GM20431 (cell line): ENCODE measurements around the gene LGALS12.

ENCODE experiments used
- in situ Hi-C: fragments of 300-500 bp; cut with MseI, MboI; formaldehyde crosslinking; loops from one replicate; pipeline ENCODE4 v1.15.0; 2020; ENCODE audit warnings: low sequenced_read_pairs; ENCODE audit not compliant: unreplicated experiment

Gene LGALS12, protein sequence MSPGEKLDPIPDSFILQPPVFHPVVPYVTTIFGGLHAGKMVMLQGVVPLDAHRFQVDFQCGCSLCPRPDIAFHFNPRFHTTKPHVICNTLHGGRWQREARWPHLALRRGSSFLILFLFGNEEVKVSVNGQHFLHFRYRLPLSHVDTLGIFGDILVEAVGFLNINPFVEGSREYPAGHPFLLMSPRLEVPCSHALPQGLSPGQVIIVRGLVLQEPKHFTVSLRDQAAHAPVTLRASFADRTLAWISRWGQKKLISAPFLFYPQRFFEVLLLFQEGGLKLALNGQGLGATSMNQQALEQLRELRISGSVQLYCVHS

DNA sequence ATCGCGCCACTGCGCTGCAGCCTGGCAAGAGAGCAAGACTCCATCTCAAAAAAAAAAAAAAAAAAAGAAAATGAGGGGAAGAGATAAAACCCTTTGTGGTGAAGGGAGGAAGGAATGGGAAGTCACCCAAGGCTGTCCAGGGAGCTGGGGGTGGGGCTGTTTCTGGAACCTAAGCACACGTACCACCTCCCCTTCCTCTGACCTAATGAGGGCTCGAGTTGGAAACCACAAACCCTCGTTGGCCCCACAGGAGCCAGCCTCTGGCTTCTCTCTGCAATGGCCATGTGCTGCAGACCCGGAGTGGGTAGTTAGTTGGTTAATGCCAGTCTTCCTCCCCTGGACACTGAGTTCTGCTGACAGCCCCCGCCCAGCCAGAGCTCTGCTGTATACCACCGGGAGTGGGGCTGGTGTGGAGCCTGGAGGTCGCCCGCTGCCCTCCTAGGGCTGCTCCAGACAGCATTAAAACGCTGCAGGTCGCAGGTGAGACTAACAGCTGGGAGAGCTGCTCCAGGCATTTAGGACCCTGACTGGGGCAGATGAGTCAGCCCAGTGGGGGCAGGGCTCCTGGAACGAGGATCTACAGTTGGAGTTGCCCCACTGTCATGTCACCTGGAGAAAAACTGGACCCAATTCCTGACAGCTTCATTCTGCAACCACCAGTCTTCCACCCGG, at the start of gene LGALS12:
LGALS12 (plus strand) TSS at position 228 of the 672 bp plus-strand sequence; CDS start at position 603, 375 bp downstream.
- in situ Hi-C loops, result no loop called here

DNA sequence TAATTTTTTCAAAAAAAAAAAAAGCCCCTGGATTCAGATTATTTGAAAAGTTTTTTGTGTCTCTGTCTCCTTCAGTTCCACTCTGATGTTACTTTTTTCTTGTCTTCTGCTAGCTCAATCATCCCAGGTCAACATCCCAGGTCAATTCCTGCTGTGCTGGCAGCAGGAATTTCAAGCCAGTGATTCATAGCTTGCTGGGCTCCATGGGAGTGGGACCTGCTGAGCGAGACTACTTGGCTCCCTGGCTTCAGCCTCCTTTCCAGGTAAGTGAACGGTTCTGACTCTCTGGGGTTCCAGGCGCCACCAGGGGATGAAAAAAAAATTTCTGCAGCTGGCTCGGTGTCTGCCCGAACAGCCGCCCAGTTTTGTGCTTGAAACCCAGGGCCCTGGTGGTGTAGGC, 46.3 kb upstream of the LGALS12 start:
- in situ Hi-C loops, result no loop called here

DNA sequence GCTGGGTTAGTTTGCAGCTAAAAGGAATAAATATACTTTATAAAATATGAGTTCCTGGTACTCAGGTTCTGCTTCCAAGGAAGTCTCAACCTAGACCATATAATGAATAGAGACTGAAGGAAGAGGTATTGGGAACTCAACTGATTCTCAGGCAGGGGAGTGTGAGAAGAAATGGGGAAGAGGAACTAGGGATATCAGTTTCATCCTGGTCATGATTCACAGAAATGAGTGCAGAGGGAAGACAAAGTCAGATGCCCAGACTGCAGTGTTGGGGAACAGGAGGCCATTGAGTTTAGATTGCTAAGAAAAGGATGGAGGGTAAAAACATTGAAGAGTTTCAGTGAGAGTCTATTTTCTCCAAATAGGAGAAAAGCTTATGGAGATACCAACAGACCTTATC, 43.7 kb upstream of the LGALS12 start:
- in situ Hi-C loops, result no loop called here

DNA sequence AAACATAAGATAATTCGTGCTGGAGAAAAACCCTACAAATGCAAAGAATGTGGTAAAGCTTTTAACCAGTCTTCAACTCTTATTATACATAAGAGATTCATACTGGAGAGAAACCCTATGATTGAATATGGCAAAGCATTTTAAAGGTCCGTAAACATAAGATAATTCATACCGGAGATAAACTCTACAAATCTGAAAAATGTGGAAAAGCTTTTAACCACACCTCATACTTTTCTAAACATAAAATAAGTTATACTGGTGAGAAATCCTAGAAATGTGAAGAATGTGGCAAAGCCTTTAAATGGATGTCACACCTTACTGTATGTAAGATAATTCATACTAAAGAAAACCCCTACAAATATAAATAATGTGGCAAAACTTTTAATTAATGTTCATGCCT, 35.6 kb upstream of the LGALS12 start:
- in situ Hi-C loops, result loop anchor here (10.0 kb wide), 1 partner anchor 164 kb away; no protein-coding TSS in a partner anchor

DNA sequence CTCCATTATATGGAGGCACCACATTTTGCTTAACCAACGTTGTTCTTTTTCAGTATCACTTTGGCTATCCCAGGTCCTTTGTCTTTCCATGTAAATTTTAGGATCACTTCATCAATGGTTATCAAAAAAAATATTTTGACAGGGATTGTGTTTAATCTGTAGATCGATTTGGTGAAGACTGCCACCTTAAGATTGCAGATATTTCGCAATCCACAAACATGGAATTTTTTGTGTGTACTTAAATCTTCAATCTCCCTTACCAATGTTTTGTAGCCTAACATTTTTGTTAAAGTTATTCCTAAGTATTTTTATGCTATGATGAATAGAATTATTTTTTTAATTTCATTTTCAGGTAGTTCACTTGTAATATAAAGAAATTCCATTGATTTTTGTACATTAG, 33.5 kb upstream of the LGALS12 start:
- in situ Hi-C loops, result loop anchor here (10.0 kb wide), 1 partner anchor 162 kb away; no protein-coding TSS in a partner anchor

DNA sequence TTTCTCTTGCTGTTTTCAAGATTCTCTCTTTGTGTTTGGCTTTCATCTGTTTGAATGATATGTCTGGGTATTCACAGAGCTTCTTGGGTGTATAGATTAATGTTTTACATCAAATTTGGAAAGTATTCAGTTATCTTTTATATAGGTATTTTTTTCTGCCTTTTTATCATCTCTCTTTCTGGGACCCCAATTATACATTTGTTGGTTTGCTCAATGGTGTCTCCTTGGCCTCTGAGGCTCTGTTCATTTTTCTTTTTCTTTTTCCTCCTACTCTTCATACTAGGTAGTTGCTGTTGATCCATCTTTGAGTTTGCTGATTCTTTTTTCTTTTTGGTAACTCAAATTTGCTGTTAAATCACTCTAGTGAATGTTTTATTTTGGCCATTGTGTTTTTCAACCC, 29.3 kb upstream of the LGALS12 start:
- in situ Hi-C loops, result loop anchor here (10.0 kb wide), 1 partner anchor 158 kb away; no protein-coding TSS in a partner anchor

DNA sequence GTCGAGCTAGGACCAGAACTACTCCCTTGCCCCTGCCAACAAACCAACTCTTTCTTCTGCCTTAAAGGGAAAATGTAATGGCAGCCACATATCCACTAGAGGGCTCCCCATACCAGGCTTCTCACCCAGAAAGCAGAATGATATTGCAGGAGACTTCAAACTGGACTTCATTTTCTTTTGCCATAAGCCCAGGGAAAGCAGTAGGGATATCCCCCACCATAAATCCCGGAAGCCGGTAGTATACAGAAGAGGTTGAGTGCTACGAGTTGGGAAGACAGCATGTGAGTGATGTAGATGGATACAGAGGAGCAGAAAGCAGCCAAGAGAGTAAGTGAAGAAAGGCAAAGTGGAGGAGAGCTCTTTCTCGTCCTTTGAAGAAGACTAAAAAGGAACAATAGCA, 27.0 kb upstream of the LGALS12 start:
- in situ Hi-C loops, result loop anchor here (10.0 kb wide), 1 partner anchor 156 kb away; no protein-coding TSS in a partner anchor

DNA sequence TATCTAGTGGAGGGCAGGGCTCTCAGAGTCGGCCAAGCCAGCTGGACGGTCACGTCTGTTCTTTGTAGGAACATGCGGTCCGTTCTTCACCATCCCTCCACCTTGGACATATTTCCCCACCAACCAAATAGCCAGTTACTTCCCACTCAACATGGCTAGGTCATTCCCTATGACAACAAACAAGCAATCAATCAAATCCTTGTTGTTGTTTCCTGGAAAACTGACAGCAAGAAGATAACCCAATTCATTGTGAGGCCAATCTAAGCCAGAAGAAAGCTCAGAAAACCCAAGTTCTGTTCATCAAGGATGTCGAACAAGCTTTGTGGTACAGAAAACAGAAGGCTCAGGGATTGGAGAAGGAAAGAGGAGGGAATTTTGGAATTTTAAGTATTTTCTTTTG, 25.8 kb upstream of the LGALS12 start:
- in situ Hi-C loops, result no loop called here

DNA sequence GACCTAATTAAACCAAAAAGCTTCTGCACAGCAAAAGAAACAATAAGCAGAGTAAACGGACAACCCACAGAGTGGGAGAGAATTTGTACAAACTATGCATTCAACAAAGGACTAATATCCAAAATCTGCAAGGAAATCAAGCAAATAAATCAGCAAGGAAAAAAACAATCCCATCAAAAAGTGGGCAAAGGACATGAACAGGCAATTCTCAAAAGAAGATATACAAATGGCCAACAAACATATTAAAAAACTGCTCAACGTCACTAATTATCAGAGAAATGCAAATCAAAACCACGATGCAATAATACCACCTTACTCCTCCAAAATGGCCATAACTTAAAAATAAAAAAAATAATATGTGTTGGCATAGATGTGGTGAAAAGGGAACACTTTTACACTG, 20.1 kb upstream of the LGALS12 start:
- in situ Hi-C loops, result no loop called here

DNA sequence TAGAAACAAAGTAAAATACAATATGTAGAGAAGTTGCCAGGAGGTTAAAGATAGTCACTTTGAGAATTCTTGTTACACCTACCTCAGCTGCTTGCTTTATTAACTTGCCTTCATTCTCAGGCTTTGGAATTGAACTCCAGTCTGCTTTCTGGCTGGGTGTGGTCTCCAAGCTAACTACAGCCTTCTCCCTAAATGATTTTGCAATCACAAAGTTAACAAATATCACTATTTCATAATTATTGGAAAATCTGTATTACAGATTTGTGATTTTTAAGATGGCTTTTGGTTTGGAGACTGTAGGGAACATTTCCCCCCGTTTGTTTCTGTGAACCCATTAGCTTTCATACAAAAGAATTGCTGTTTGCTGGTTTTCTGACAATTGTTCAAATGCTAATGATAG, 17.1 kb upstream of the LGALS12 start:
- in situ Hi-C loops, result no loop called here

DNA sequence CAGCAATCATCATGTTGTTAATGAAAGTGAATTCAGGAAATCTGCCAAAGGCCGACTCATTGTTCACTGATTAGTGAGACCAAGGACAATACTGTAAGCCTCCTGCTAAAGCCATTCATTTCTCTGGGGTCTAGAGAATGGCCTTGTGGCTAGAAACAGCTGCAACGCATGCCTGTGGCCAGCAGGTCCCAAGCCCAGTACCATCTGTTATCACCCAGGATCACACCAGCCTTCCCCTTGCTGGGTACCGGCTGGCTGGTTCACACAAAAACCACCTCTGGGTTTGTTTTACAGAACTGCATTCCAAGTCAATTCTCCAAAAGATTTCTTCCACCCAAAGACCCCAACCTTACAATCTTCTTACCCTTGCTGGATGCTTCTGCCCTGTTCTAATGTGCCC, 16.0 kb upstream of the LGALS12 start:
- in situ Hi-C loops, result no loop called here

DNA sequence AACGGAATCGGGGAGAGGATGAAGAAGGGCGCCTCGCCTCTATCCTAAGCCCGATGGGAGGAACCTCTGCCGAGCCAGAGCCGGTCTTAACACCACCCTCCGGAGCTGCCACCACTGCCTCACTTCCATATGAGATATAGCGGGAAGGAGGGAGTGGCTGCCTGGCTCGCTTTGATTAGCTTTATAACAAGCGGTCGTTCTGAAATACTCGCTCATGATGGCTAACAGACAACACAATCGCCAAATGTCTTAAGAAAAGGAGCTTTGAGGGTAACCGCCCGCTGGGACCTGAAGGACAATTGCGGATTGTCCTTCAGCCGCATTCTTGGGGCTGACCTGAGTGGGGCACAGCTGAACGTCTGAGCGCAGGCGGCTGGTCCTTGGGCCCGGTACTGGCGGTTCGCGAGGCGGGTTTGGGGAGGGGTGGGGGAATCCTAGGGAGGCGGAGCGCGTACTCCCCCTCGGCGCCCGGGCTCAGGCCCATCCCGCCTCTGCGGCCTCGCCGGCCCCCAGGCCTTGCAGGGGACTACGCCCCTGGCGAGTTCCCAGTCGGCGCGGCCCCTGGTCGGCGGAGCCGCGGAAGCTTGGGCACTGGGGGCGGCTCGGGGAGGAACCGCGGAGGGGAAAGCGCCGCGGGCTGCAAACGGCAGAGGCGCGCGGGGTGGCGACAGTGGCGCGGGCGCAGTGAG, 15.2 kb upstream of the LGALS12 start, which contains the start of gene PLAAT5:
PLAAT5 (minus strand) TSS at position 617 of the 689 bp plus-strand sequence; CDS start at position 484, 133 bp downstream.
- in situ Hi-C loops, result no loop called here

DNA sequence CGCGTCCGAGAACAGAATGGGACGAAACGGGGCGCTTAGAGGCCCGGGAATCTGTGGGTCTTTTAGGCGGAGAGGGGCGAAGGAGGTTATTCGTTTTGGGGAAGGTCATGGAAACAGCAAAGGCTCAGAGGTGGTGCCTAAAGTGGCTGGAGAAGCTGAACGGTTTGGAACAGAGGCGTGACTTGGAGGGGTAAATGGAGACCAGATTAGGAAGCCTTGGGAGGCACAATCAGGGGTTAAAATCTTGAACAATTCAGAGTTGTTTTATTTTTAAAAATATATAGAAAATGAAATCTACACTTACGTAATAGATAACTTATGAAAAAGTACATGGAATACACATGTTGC, 14.7 kb upstream of the LGALS12 start:
- in situ Hi-C loops, result no loop called here

DNA sequence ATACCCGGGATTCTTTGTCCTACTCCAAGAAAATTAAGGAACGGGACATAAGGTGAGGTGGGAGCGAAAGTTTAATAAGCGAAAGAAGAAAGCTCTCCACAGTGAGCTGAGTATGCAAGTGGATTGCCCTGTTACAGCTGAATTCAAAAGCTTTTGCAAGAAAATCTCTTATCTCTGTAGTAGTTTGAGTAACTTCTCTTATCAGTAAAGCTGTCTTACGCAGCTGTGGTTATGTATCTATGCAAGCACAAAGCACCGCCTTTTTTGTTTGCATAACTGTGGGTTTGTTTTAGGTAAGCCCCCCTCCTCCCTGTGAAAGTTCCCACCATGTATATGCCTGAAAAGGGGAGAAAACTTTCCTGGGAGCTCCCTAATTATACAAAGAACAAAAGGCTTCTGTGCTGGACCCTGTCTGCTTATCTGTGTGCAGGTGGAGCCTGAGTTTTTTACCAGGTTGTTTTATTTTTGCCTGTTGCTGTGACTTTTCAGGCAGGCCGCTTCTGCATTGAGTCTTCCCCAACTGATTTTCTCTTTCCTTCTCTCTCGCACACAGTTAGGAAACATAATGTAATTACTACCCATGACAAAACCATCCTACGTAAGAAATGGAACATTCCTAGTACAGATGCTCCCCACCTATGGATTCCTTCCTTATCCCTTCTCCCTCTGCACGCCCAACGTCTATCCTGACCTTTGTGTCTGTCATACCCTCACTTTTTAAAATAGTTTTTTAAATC, 14.1 kb upstream of the LGALS12 start:
- in situ Hi-C loops, result no loop called here

DNA sequence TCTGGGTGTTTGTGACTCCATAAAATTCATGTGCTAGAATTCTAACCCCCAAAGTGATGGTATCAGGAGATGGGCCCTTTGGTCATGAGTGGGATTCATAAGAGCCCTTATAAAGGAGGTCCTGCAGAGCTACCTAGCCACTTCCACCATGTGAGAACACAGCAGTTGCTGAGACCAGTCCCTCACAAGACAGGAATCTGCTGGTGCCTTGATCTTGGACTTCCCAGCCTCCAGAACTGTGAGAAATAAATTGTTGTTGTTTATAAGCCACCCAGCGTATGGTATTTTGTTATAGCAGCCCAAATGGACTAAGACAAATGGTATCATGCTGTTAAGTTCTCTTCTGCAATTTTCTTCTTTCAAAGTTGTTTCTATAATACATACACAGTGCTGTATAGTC, 13.4 kb upstream of the LGALS12 start:
- in situ Hi-C loops, result no loop called here

DNA sequence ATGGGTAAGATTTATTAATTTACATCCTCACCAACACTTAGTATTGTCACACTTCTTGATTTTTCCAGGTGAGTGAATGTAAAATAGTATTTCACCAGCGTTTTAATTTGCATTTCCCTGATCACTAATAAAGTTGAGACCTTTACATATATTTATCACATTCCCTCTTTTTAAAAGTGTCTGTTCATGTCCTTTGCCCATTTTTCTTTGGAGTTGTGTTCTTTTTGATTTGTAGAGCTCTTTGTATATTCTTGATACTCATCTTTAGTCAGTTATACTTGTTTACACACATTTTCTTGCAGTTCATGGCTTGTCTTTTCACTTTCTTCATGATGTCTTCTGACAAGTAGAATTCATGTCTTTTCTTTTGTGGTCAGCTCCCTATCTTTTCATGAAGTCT, 12.8 kb upstream of the LGALS12 start:
- in situ Hi-C loops, result no loop called here

DNA sequence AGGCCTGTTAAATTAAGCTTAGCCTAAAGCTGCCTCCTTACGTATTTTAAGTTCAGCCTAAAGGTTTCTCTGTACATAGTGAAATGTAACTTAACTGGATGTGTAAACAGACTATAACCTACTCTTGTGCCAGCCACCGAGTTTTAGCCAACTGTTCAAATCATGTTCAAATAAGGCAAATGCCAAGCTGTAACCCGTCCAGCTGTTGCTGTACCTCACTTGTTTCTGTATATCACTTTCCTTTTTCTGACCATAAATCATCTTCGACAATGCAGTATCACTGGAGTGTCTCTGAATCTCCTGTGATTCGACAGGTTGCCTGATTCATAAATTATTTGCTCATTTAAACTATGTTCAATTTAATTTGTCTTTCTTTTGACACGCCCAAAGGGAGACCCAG, 10.9 kb upstream of the LGALS12 start:
- in situ Hi-C loops, result no loop called here

DNA sequence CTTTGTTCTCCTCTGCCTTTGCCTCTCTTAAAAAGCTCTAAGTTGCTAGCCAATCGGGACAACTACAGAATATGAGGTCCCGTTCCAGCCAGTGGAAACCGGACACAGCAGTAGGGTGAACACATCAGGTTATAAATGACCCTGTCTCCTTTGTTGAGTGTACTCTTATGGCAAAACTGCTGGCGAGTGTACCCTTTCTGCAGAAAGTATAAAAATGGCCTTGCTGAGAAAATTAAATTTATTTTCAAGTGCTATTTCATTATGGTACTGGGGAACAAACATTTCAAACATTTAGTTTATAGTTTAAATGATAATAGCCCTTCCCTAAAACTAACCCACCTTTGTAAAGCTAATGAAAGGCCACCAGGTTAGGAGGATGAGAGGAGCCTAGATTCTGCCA, 6.0 kb upstream of the LGALS12 start:
- in situ Hi-C loops, result no loop called here

DNA sequence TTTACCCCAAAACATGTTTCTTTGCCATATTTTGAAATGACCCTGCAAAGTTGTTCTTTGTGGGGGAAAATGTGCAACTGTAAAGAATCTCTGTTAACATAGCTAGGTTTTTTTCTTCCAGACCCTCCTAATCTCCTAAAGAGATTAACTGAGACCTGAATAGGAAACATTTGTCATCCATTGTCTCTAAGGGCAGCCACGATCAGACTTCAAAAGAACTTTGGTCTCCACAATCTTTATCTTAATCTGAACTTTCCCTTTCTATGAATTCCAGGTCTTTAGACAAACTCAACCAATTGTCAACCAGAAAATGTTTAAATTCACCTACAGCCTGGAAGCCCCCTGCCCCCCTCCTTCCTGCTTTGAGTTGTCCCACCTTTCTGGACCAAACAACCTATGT, 4.6 kb upstream of the LGALS12 start:
- in situ Hi-C loops, result no loop called here

DNA sequence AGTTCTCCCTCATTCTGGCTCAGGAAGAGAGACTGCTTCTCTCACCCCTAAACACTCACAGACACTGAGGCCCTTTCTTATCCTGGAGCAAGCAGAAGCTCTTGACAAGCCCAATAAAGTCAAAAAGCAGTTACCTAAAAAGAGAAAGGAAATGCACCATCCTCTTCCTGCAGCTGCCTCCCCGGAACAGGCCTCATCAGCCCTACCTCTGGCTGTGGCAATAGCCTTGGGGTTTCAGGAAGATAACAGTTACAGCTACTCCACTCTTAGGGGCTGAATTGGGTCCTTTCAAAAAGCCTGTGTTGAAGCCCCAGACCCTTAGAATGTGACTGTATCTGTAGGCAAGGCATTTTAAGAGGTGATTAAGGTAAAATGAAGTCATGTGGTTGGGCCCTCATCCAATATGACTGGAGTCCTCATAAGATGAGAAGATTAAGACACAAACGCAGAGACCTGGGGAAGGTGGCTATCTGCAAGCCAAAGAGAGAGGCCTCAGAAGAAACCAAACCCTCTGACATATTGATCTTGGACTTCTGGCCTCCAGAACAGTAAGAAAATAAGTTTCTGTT, 3.5 kb upstream of the LGALS12 start:
- in situ Hi-C loops, result no loop called here
